GM12878 (cell line): ENCODE measurements around the gene CD79A. TPM values are rescaled to one million over a fixed set of nuclear protein-coding genes. Genes with fewer than 3 reads are reported as not detected.

ENCODE experiments used
- ATAC-seq: fragments of 200-7000 bp; cut with Tn5 transposase; 3 replicates; pipeline ENCODE4 v1.9.1; 2020; ENCODE audit warnings: mild to moderate bottlenecking, moderate library complexity
- BruUV-seq: library from RNA; stranded (reverse); fragments of 400-500 nt; replicated peaks from 2 replicates; lab custom pipeline; 2021; lab: Mats Ljungman, UMichigan
- CTCF ChIA-PET: fragments of 300-600 bp; sonication (Branson Sonifier 250); formaldehyde crosslinking; extraction: SDS; loops from one replicate; lab custom pipeline; 2021; ENCODE audit warnings: inconsistent platforms; lab: Yijun Ruan, JAX
- POLR2A ChIA-PET: fragments of 350-600 bp; formaldehyde crosslinking; extraction: SDS; loops from one replicate; lab custom pipeline; 2021; ENCODE audit warnings: inconsistent platforms; lab: Charles Lee
- RAD21 ChIA-PET: fragments of 300-600 bp; sonication (Branson Sonifier 250); formaldehyde crosslinking; loops from one replicate; lab custom pipeline; 2023; ENCODE audit warnings: antibody characterized with exemption; ENCODE audit not compliant: unreplicated experiment; lab: Charles Lee
- SMC1A ChIA-PET: fragments of 300-600 bp; sonication (Branson Sonifier 250); formaldehyde crosslinking; loops from one replicate; lab custom pipeline; 2023; ENCODE audit not compliant: unreplicated experiment, uncharacterized antibody; lab: Charles Lee
- DNase-seq: peaks from one replicate; pipeline ENCODE4 v3.0.0-alpha.2; 2011; ENCODE audit warnings: low read depth, low spot score
- FAIRE-seq: peaks from 3 replicates; lab custom pipeline; 2011; peaks lifted over from hg19 to GRCh38; lab: Jason Lieb, UNC
- H2AFZ ChIP-seq: 2 replicates; pipeline ENCODE4 v1.6.0; 2011; ENCODE audit warnings: low read depth, low read length, control low read depth; ENCODE audit not compliant: control insufficient read depth
- H3K27ac ChIP-seq: 2 replicates; pipeline ENCODE4 v1.5.1; 2011; ENCODE audit warnings: control low read depth; ENCODE audit not compliant: control insufficient read depth, insufficient read depth
- H3K27me3 ChIP-seq, 2 experiments: replicated peaks in 1 of 2; 2 replicates each; pipeline versions ENCODE4 v1.6.0 to v1.6.1; 2011; ENCODE audit warnings: low read length in 1 of 2; ENCODE audit not compliant: control insufficient read depth in 2 of 2, insufficient read depth in 2 of 2
- H3K36me3 ChIP-seq, 2 experiments: 2 replicates each; pipeline ENCODE4 v1.5.1; 2011; ENCODE audit warnings: low read length in 1 of 2; ENCODE audit not compliant: control insufficient read depth in 2 of 2, insufficient read depth in 2 of 2
- H3K4me1 ChIP-seq: 2 replicates; pipeline ENCODE4 v1.6.1; 2011; ENCODE audit warnings: mild to moderate bottlenecking, low read length, moderate library complexity, mixed read lengths; ENCODE audit not compliant: control insufficient read depth, insufficient read depth
- H3K4me2 ChIP-seq: 2 replicates; pipeline ENCODE4 v1.6.0; 2011; ENCODE audit warnings: control low read depth; ENCODE audit not compliant: control insufficient read depth, insufficient read depth
- H3K4me3 ChIP-seq: fragments of 200-600 bp; sonication (generic); 2 replicates; pipeline ENCODE4 v1.5.1; 2016
- H3K79me2 ChIP-seq: 2 replicates; pipeline ENCODE4 v1.6.0; 2011; ENCODE audit warnings: low read length; ENCODE audit not compliant: control insufficient read depth, insufficient read depth
- H3K9ac ChIP-seq: 2 replicates; pipeline ENCODE4 v1.8.0; 2011; ENCODE audit warnings: low read length, control low read depth, mixed read lengths; ENCODE audit not compliant: control insufficient read depth, insufficient read depth
- H3K9me3 ChIP-seq: replicated peaks from 3 replicates; pipeline ENCODE4 v1.5.1; 2011; ENCODE audit warnings: mild to moderate bottlenecking, low read length; ENCODE audit not compliant: control insufficient read depth, insufficient read depth
- H4K20me1 ChIP-seq: 2 replicates; pipeline ENCODE4 v1.6.0; 2011; ENCODE audit not compliant: control insufficient read depth, insufficient read depth
- BHLHE40 ChIP-seq, 2 experiments: fragments of 450-650 bp in 1 of 2; IDR thresholded peaks; 2 replicates each; pipeline ENCODE4 v1.6.1; 2011 to 2017; ENCODE audit warnings: low read depth in 2 of 2, borderline replicate concordance in 1 of 2, improper control_type of control experiment in 1 of 2, low read length in 1 of 2, mild to moderate bottlenecking in 1 of 2
- LARP7 ChIP-seq: fragments of 450-650 bp; IDR thresholded peaks from 2 replicates; pipeline ENCODE4 v1.6.1; 2017; ENCODE audit warnings: mild to moderate bottlenecking
- MAX ChIP-seq: IDR thresholded peaks from 2 replicates; pipeline ENCODE4 v1.6.1; 2012; ENCODE audit warnings: low read depth, low read length, improper control_type of control experiment
- PKNOX1 ChIP-seq: fragments of 450-650 bp; IDR thresholded peaks from 2 replicates; pipeline ENCODE4 v1.6.1; 2016; ENCODE audit warnings: mild to moderate bottlenecking
- PML ChIP-seq: IDR thresholded peaks from 2 replicates; pipeline ENCODE4 v1.6.1; 2012; ENCODE audit warnings: low read length, inconsistent platforms
- POLR2A ChIP-seq: IDR thresholded peaks from 2 replicates; pipeline ENCODE4 v1.6.1; 2011; ENCODE audit warnings: low read depth, mild to moderate bottlenecking, low read length
- POLR2AphosphoS5 ChIP-seq: IDR thresholded peaks from 2 replicates; pipeline ENCODE4 v1.6.1; 2011; ENCODE audit warnings: mild to moderate bottlenecking, low read length, inconsistent platforms
- WGBS: methylation state at CpG from one replicate; pipeline ENCODE4 v1.1.6; 2016; ENCODE audit warnings: low lambda C conversion rate; ENCODE audit not compliant: insufficient replicate concordance, insufficient coverage; ENCODE audit errors: missing lambda C conversion rate; 5-methylcytosine and 5-hydroxymethylcytosine counted together
- in situ Hi-C: fragments of 300-500 bp; cut with MboI; formaldehyde crosslinking; loops from 9 replicates; pipeline ENCODE4 v1.14.3; 2018; ENCODE audit warnings: mixed read lengths
- intact Hi-C: fragments of 100-400 bp; cut with micrococcal nuclease; formaldehyde crosslinking; loops from one replicate; pipeline ENCODE4 v1.14.2; 2022; ENCODE audit not compliant: unreplicated experiment
- polyA plus RNA-seq, 11 experiments: library from polyadenylated mRNA; depleted of rRNA in 4 of 11; unstranded in 6 of 11; stranded (reverse) in 5 of 11; fragments of >200 nt; fragmentation: Nextera tagmentation in 4 of 11; fragmentation: Illumina TruSeq in 1 of 11; extraction: Ambion mirVana in 4 of 11; extraction: Trizol in 1 of 11; gene quantifications; 1 replicate in 1 of 11; 2 replicates in 10 of 11; pipeline versions ENCODE4 v1.2.1 to v1.2.3, GENCODE V29; 2011 to 2016; ENCODE audit warnings: inconsistent platforms in 2 of 11, missing spikeins in 2 of 11, low read depth in 1 of 11
- total RNA-seq, 4 experiments: library from RNA; depleted of rRNA in 3 of 4; stranded (reverse); fragments of >200 nt in 3 of 4; fragmentation: Illumina TruSeq in 1 of 4; extraction: Trizol in 1 of 4; gene quantifications; 2 replicates each; pipeline versions ENCODE4 v1.2.1 to v1.2.3, GENCODE V29; 2013 to 2021

Gene CD79A
- total and polyA plus RNA-seq, 10 of the 15 experiments (the other 5 are each of a cell fraction or from before 2014, with no cell fraction given): 38.8 to 414 (median 282) TPM

GRCh38 chr19:41861846-41862245 lies 15.2 kb upstream of the CD79A start:
- ChIA-PET CTCF (interaction anchor here (0.7 to 4.6 kb wide), 7 partner anchors 12 to 100 kb away, joined by 3 to 85 read pairs (median 12); partner anchors contain the start of genes CD79A and RABAC1), RAD21 (interaction anchor here (1.4 to 3.2 kb wide), 2 partner anchors 11 to 14 kb away, joined by 7 to 57 read pairs; partner anchors contain the start of gene CD79A), SMC1A (interaction anchor here (1.8 to 4.9 kb wide), 3 partner anchors 10 to 90 kb away, joined by 7 to 47 read pairs (median 19); no protein-coding TSS in a partner anchor), POLR2A (interaction anchor here (1.5 to 4.3 kb wide), 8 partner anchors 9 to 96 kb away, joined by 6 to 46 read pairs (median 17); partner anchors contain the start of genes CD79A and RABAC1)
- H3K4me2 ChIP-seq: peak overlapping the region; percentile 84
- WGBS: 28% methylated on average over 9 of the region's 9 CpGs
- H3K36me3 ChIP-seq: peaks cover 26 to 30% of the 10 kb centered on the region in 2 experiments
- intact Hi-C loops (no loop called here), in situ Hi-C loops (no loop called here)
- peaks cover 64% of the 10 kb centered on the region for H3K79me2 ChIP-seq
- no TSS peak for BruUV-seq
- peak overlapping the region; percentile 98 for H3K27ac ChIP-seq
- no peaks in the 10 kb centered on the region for H3K9me3 ChIP-seq
- no peak overlapping the region for H2AFZ ChIP-seq
- DNase-seq (no peak), ATAC-seq (no peak), FAIRE-seq (no peak)
- H4K20me1 ChIP-seq: peaks cover 20% of the 10 kb centered on the region
- no peak for TF ChIP-seq PML
- no peak for TF ChIP-seq LARP7
- 0 out of 2 replicates have a peak, but pooled peaks have one; percentile 16 for TF ChIP-seq POLR2A
- peak in 1 of 2 experiments; percentile 33; a peak in 1 of 4 replicates for TF ChIP-seq BHLHE40 (IDR thresholded peaks at IDR 0.05; ENCODE audit: borderline replicate concordance in 1 of 2, low read depth in 2 of 2, low read length in 1 of 2)
- TF ChIP-seq POLR2AphosphoS5: 0 out of 2 replicates have a peak, but pooled peaks have one; percentile 20
- TF ChIP-seq PKNOX1: peak; percentile 26; the same call in 1 of the 2 replicates
- no peak for TF ChIP-seq MAX
- H3K4me1 ChIP-seq: peaks cover 34% of the 10 kb centered on the region
- H3K27me3 ChIP-seq: no peaks in the 10 kb centered on the region
- H3K9ac ChIP-seq: peak overlapping the region; percentile 100
- H3K4me3 ChIP-seq: peak overlapping the region; percentile 94
